Measurements from ENCODE around the gene FOXN3.
"Not testable (repeated sequence)": the region's sequence is repeated elsewhere in the genome, so short reads cannot be mapped to it uniquely, and the experiment has no call there.

The FOXN3 gene

GRCh38 chr14:89144066-89144465, 273.0 kb downstream of the FOXN3 start:
- no peak for DNase-seq

GRCh38 chr14:89143595-89143994, 273.4 kb downstream of the FOXN3 start:
- DNase-seq = no peak

- DNase-seq = no peak
Observed at GRCh38 chr14:89142366-89142765, 274.7 kb downstream of the FOXN3 start.

- DNase-seq = no peak
Observed at GRCh38 chr14:89141862-89142261, 275.2 kb downstream of the FOXN3 start.

GRCh38 chr14:89140326-89140725, 276.7 kb downstream of the FOXN3 start:
- DNase-seq = no peak

GRCh38 chr14:89139404-89140247, 277.4 kb downstream of the FOXN3 start:
- no peak for DNase-seq

- DNase-seq = no peak
Observed at GRCh38 chr14:89138846-89139245, 278.2 kb downstream of the FOXN3 start.

- DNase-seq = no peak
Observed at GRCh38 chr14:89137526-89138163, 279.4 kb downstream of the FOXN3 start.

- DNase-seq = no peak
Observed at GRCh38 chr14:89136587-89136986, 280.4 kb downstream of the FOXN3 start.

- DNase-seq = no peak
Observed at GRCh38 chr14:89134640-89135039, 282.4 kb downstream of the FOXN3 start.

- no peak for DNase-seq
Observed at GRCh38 chr14:89131004-89131750, 285.9 kb downstream of the FOXN3 start.

GRCh38 chr14:89129570-89129969, 287.5 kb downstream of the FOXN3 start:
- DNase-seq = no peak

- no peak for DNase-seq
Observed at GRCh38 chr14:89128311-89129026, 288.6 kb downstream of the FOXN3 start.

- DNase-seq = no peak
Observed at GRCh38 chr14:89126461-89126860, 290.6 kb downstream of the FOXN3 start.

- no peak for DNase-seq
Observed at GRCh38 chr14:89125216-89125615, 291.8 kb downstream of the FOXN3 start.

GRCh38 chr14:89123851-89124250, 293.2 kb downstream of the FOXN3 start:
- DNase-seq = no peak

- no peak for DNase-seq
Observed at GRCh38 chr14:89123215-89123614, 293.8 kb downstream of the FOXN3 start.

- DNase-seq = no peak
Observed at GRCh38 chr14:89121968-89122620, 294.9 kb downstream of the FOXN3 start.

- DNase-seq = no peak
Observed at GRCh38 chr14:89117012-89117411, 300.0 kb downstream of the FOXN3 start.

- no peak for DNase-seq
Observed at GRCh38 chr14:89114109-89114508, 302.9 kb downstream of the FOXN3 start.

GRCh38 chr14:89112720-89113119, 304.3 kb downstream of the FOXN3 start:
- no peak for DNase-seq

GRCh38 chr14:89111766-89112543, 305.1 kb downstream of the FOXN3 start:
- DNase-seq = not testable (repeated sequence)

All from activated CD4-positive, alpha-beta T cell treated with anti-CD3 and anti-CD28 coated beads for 4 hours (primary cell).